Activated CD4-positive, alpha-beta memory T cell treated with anti-CD3 and anti-CD28 coated beads for 36 hours (primary cell): ENCODE data around the gene NETO1. TPM values are rescaled to one million over a fixed set of nuclear protein-coding genes. Genes with fewer than 3 reads are reported as not detected.

Source experiments
- CTCF ChIA-PET: fragments of 350-600 bp; sonication (Branson Sonifier 250); formaldehyde crosslinking; loops from one replicate; lab custom pipeline; 2021; ENCODE audit warnings: antibody characterized with exemption, inconsistent platforms; lab: Charles Lee
- POLR2A ChIA-PET: fragments of 350-600 bp; sonication (Branson Sonifier 250); formaldehyde crosslinking; loops from one replicate; lab custom pipeline; 2021; ENCODE audit warnings: antibody characterized with exemption; lab: Charles Lee
- DNase-seq: peaks from one replicate; pipeline ENCODE4 v3.0.0-alpha.2; 2020
- H3K27ac Mint-ChIP-seq: one replicate; pipeline ENCODE4 v1.8.0; 2021; ENCODE audit warnings: mixed read lengths
- H3K27me3 Mint-ChIP-seq: one replicate; pipeline ENCODE4 v1.8.0; 2021; ENCODE audit warnings: mixed read lengths
- H3K36me3 Mint-ChIP-seq: one replicate; pipeline ENCODE4 v1.8.0; 2021; ENCODE audit warnings: mixed read lengths
- H3K4me1 Mint-ChIP-seq: one replicate; pipeline ENCODE4 v1.8.0; 2021; ENCODE audit warnings: low read depth, mixed read lengths
- H3K4me3 Mint-ChIP-seq: one replicate; pipeline ENCODE4 v1.8.0; 2021; ENCODE audit warnings: mild to moderate bottlenecking, mixed read lengths
- H3K9me3 Mint-ChIP-seq: one replicate; pipeline ENCODE4 v1.8.0; 2021; ENCODE audit warnings: mixed read lengths
- intact Hi-C: fragments of 100-400 bp; cut with micrococcal nuclease; formaldehyde crosslinking; loops from one replicate; pipeline ENCODE4 v1.15.1; 2023
- microRNA-seq: library from miRNA; unstranded; fragments of <30 nt; microRNA quantifications from one replicate; pipeline ENCODE4 v1.2.0, GENCODE V29; 2022; ENCODE audit warnings: borderline number of aligned reads, borderline microRNAs expressed, borderline replicate concordance
- total RNA-seq, 2 experiments: library from RNA; stranded (reverse); gene quantifications; one replicate each; pipeline ENCODE4 v1.2.3, GENCODE V29; 2021

Gene NETO1
- total RNA-seq, 2 experiments from 2014 or later: not detected

GRCh38 chr18:72697706-72698105 is 170.1 kb downstream of the NETO1 start:
- intact Hi-C loops: no loop called here
- H3K4me1 Mint-ChIP-seq: no peaks in the 10 kb centered on the region
- no peaks in the 10 kb centered on the region for H3K36me3 Mint-ChIP-seq
- peaks cover 2% of the 10 kb centered on the region for H3K9me3 Mint-ChIP-seq
- DNase-seq: no peak
- no peaks in the 10 kb centered on the region for H3K27me3 Mint-ChIP-seq
- H3K27ac Mint-ChIP-seq: no peak overlapping the region
- H3K4me3 Mint-ChIP-seq: no peak overlapping the region
- CTCF ChIA-PET: no interaction called here
- POLR2A ChIA-PET: no interaction called here

- POLR2A ChIA-PET: no interaction called here
- intact Hi-C loops: no loop called here
- Mint-ChIP-seq H3K4me3 (no peak overlapping the region), H3K4me1 (no peaks in the 10 kb centered on the region), H3K27me3 (no peaks in the 10 kb centered on the region), H3K27ac (no peak overlapping the region), H3K36me3 (no peaks in the 10 kb centered on the region), H3K9me3 (no peaks in the 10 kb centered on the region)
- CTCF ChIA-PET: no interaction called here
- no peak for DNase-seq
Measured at GRCh38 chr18:72692595-72692994, 175.2 kb downstream of the NETO1 start.

Small RNAs within 50 kb of the gene (microRNA-seq; reads per million reads assigned to microRNA genes)
- not detected for gene MIR548AV
